ENCODE measurements around the gene SEC61A1.

The SEC61A1 gene

GRCh38 chr3:128021768-128022372 lies 30.4 kb upstream of the SEC61A1 start:
- no peaks in the 10 kb centered on the region for H3K4me1 ChIP-seq (ENCODE audit: control insufficient read depth in 1 of 2, insufficient read depth in 2 of 2, low read length in 2 of 2)
- H3K27me3 ChIP-seq (ENCODE audit: control insufficient read depth in 1 of 2, insufficient read depth in 2 of 2, low read length in 2 of 2) = no peaks in the 10 kb centered on the region
- H3K9ac ChIP-seq (ENCODE audit: low read depth in 1 of 2, low read length in 2 of 2) = no peak overlapping the region
- no peak overlapping the region for H3K27ac ChIP-seq (ENCODE audit: low read depth, low read length)
- no peaks in the 10 kb centered on the region for H3K9me3 ChIP-seq (ENCODE audit: control insufficient read depth in 1 of 2, low read length in 2 of 2)
- H3K4me3 ChIP-seq (ENCODE audit: low read depth in 1 of 2, low read length in 2 of 2) = no peak overlapping the region
- no peaks in the 10 kb centered on the region for H3K36me3 ChIP-seq (ENCODE audit: control insufficient read depth in 1 of 2, insufficient read depth in 2 of 2, low read length in 2 of 2)

GRCh38 chr3:128033102-128033501 lies 19.1 kb upstream of the SEC61A1 start:
- H3K4me3 ChIP-seq (ENCODE audit: low read depth in 1 of 2, low read length in 2 of 2) = no peak overlapping the region

GRCh38 chr3:128036119-128036518 lies 16.1 kb upstream of the SEC61A1 start:
- Histone ChIP-seq H3K9ac (ENCODE audit: low read depth in 1 of 2, low read length in 2 of 2) (no peak overlapping the region), H3K9me3 (ENCODE audit: control insufficient read depth in 1 of 2, low read length in 2 of 2) (no peaks in the 10 kb centered on the region), H3K27ac (ENCODE audit: low read depth, low read length) (no peak overlapping the region), H3K27me3 (ENCODE audit: control insufficient read depth in 1 of 2, insufficient read depth in 2 of 2, low read length in 2 of 2) (peaks cover 0 to 14% of the 10 kb centered on the region in 2 donors), H3K4me1 (ENCODE audit: control insufficient read depth in 1 of 2, insufficient read depth in 2 of 2, low read length in 2 of 2) (no peaks in the 10 kb centered on the region), H3K4me3 (ENCODE audit: low read depth in 1 of 2, low read length in 2 of 2) (no peak overlapping the region), H3K36me3 (ENCODE audit: control insufficient read depth in 1 of 2, insufficient read depth in 2 of 2, low read length in 2 of 2) (no peaks in the 10 kb centered on the region)

More at GRCh38 chr3:128033102-128033501, 19.1 kb upstream of the SEC61A1 start:
- no peak overlapping the region for H3K9ac ChIP-seq (ENCODE audit: low read depth in 1 of 2, low read length in 2 of 2)
- H3K27me3 ChIP-seq (ENCODE audit: control insufficient read depth in 1 of 2, insufficient read depth in 2 of 2, low read length in 2 of 2) = peaks cover 0 to 10% of the 10 kb centered on the region in 2 donors
- H3K36me3 ChIP-seq (ENCODE audit: control insufficient read depth in 1 of 2, insufficient read depth in 2 of 2, low read length in 2 of 2) = no peaks in the 10 kb centered on the region
- no peaks in the 10 kb centered on the region for H3K9me3 ChIP-seq (ENCODE audit: control insufficient read depth in 1 of 2, low read length in 2 of 2)
- no peak overlapping the region for H3K27ac ChIP-seq (ENCODE audit: low read depth, low read length)
- no peaks in the 10 kb centered on the region for H3K4me1 ChIP-seq (ENCODE audit: control insufficient read depth in 1 of 2, insufficient read depth in 2 of 2, low read length in 2 of 2)

- no peaks in the 10 kb centered on the region for H3K4me1 ChIP-seq (ENCODE audit: control insufficient read depth in 1 of 2, insufficient read depth in 2 of 2, low read length in 2 of 2)
These were observed 12.2 kb upstream of the SEC61A1 start for GRCh38 chr3:128040041-128040440.

GRCh38 chr3:128040660-128041059 lies 11.6 kb upstream of the SEC61A1 start:
- H3K36me3 ChIP-seq (ENCODE audit: control insufficient read depth in 1 of 2, insufficient read depth in 2 of 2, low read length in 2 of 2) = no peaks in the 10 kb centered on the region
- no peaks in the 10 kb centered on the region for H3K9me3 ChIP-seq (ENCODE audit: control insufficient read depth in 1 of 2, low read length in 2 of 2)
- H3K27me3 ChIP-seq (ENCODE audit: control insufficient read depth in 1 of 2, insufficient read depth in 2 of 2, low read length in 2 of 2) = peaks cover 0 to 4% of the 10 kb centered on the region in 2 donors
- H3K4me3 ChIP-seq (ENCODE audit: low read depth in 1 of 2, low read length in 2 of 2) = no peak overlapping the region
- H3K9ac ChIP-seq (ENCODE audit: low read depth in 1 of 2, low read length in 2 of 2) = no peak overlapping the region
- H3K27ac ChIP-seq (ENCODE audit: low read depth, low read length) = no peak overlapping the region
- H3K4me1 ChIP-seq (ENCODE audit: control insufficient read depth in 1 of 2, insufficient read depth in 2 of 2, low read length in 2 of 2) = no peaks in the 10 kb centered on the region

More at GRCh38 chr3:128040041-128040440, 12.2 kb upstream of the SEC61A1 start:
- Histone ChIP-seq H3K27me3 (ENCODE audit: control insufficient read depth in 1 of 2, insufficient read depth in 2 of 2, low read length in 2 of 2) (peaks cover 0 to 4% of the 10 kb centered on the region in 2 donors), H3K9ac (ENCODE audit: low read depth in 1 of 2, low read length in 2 of 2) (no peak overlapping the region), H3K27ac (ENCODE audit: low read depth, low read length) (no peak overlapping the region), H3K36me3 (ENCODE audit: control insufficient read depth in 1 of 2, insufficient read depth in 2 of 2, low read length in 2 of 2) (no peaks in the 10 kb centered on the region), H3K4me3 (ENCODE audit: low read depth in 1 of 2, low read length in 2 of 2) (no peak overlapping the region), H3K9me3 (ENCODE audit: control insufficient read depth in 1 of 2, low read length in 2 of 2) (no peaks in the 10 kb centered on the region)

GRCh38 chr3:128041344-128041743 lies 10.9 kb upstream of the SEC61A1 start:
- Histone ChIP-seq H3K4me1 (ENCODE audit: control insufficient read depth in 1 of 2, insufficient read depth in 2 of 2, low read length in 2 of 2) (no peaks in the 10 kb centered on the region), H3K36me3 (ENCODE audit: control insufficient read depth in 1 of 2, insufficient read depth in 2 of 2, low read length in 2 of 2) (no peaks in the 10 kb centered on the region), H3K27ac (ENCODE audit: low read depth, low read length) (no peak overlapping the region), H3K9me3 (ENCODE audit: control insufficient read depth in 1 of 2, low read length in 2 of 2) (no peaks in the 10 kb centered on the region), H3K27me3 (ENCODE audit: control insufficient read depth in 1 of 2, insufficient read depth in 2 of 2, low read length in 2 of 2) (peaks cover 0 to 4% of the 10 kb centered on the region in 2 donors), H3K4me3 (ENCODE audit: low read depth in 1 of 2, low read length in 2 of 2) (no peak overlapping the region), H3K9ac (ENCODE audit: low read depth in 1 of 2, low read length in 2 of 2) (no peak overlapping the region)

- peaks cover 30 to 31% of the 10 kb centered on the region in 2 donors for H3K4me1 ChIP-seq (ENCODE audit: control insufficient read depth in 1 of 2, insufficient read depth in 2 of 2, low read length in 2 of 2)
- no peaks in the 10 kb centered on the region for H3K9me3 ChIP-seq (ENCODE audit: control insufficient read depth in 1 of 2, low read length in 2 of 2)
- H3K27me3 ChIP-seq (ENCODE audit: control insufficient read depth in 1 of 2, insufficient read depth in 2 of 2, low read length in 2 of 2) = no peaks in the 10 kb centered on the region
- H3K9ac ChIP-seq (ENCODE audit: low read depth in 1 of 2, low read length in 2 of 2) = no peak overlapping the region
- no peak overlapping the region for H3K4me3 ChIP-seq (ENCODE audit: low read depth in 1 of 2, low read length in 2 of 2)
- peaks cover 5 to 11% of the 10 kb centered on the region in 2 donors for H3K36me3 ChIP-seq (ENCODE audit: control insufficient read depth in 1 of 2, insufficient read depth in 2 of 2, low read length in 2 of 2)
- H3K27ac ChIP-seq (ENCODE audit: low read depth, low read length) = no peak overlapping the region
These were observed 1.6 kb upstream of the SEC61A1 start for GRCh38 chr3:128050597-128050996.

- H3K4me3 ChIP-seq (ENCODE audit: low read depth in 1 of 2, low read length in 2 of 2) = peak overlapping the region; percentile 94 to 96
- H3K27me3 ChIP-seq (ENCODE audit: control insufficient read depth in 1 of 2, insufficient read depth in 2 of 2, low read length in 2 of 2) = no peaks in the 10 kb centered on the region
- H3K27ac ChIP-seq (ENCODE audit: low read depth, low read length) = peak overlapping the region; percentile 70
- peaks cover 9 to 20% of the 10 kb centered on the region in 2 donors for H3K36me3 ChIP-seq (ENCODE audit: control insufficient read depth in 1 of 2, insufficient read depth in 2 of 2, low read length in 2 of 2)
- no peaks in the 10 kb centered on the region for H3K9me3 ChIP-seq (ENCODE audit: control insufficient read depth in 1 of 2, low read length in 2 of 2)
- H3K9ac ChIP-seq (ENCODE audit: low read depth in 1 of 2, low read length in 2 of 2) = peak overlapping the region; percentile 91 to 92
- peaks cover 32 to 34% of the 10 kb centered on the region in 2 donors for H3K4me1 ChIP-seq (ENCODE audit: control insufficient read depth in 1 of 2, insufficient read depth in 2 of 2, low read length in 2 of 2)
These were observed 789 bp upstream of the SEC61A1 start for GRCh38 chr3:128051459-128051836.

- Histone ChIP-seq H3K9ac (ENCODE audit: low read depth in 1 of 2, low read length in 2 of 2) (peak overlapping the region; percentile 82 to 89), H3K4me3 (ENCODE audit: low read depth in 1 of 2, low read length in 2 of 2) (peak overlapping the region; percentile 86 to 95), H3K36me3 (ENCODE audit: control insufficient read depth in 1 of 2, insufficient read depth in 2 of 2, low read length in 2 of 2) (peaks cover 11 to 28% of the 10 kb centered on the region in 2 donors), H3K9me3 (ENCODE audit: control insufficient read depth in 1 of 2, low read length in 2 of 2) (no peaks in the 10 kb centered on the region), H3K27ac (ENCODE audit: low read depth, low read length) (peak overlapping the region; percentile 91), H3K27me3 (ENCODE audit: control insufficient read depth in 1 of 2, insufficient read depth in 2 of 2, low read length in 2 of 2) (no peaks in the 10 kb centered on the region), H3K4me1 (ENCODE audit: control insufficient read depth in 1 of 2, insufficient read depth in 2 of 2, low read length in 2 of 2) (peaks cover 32 to 34% of the 10 kb centered on the region in 2 donors)
These were observed 536 bp downstream of the SEC61A1 start for GRCh38 chr3:128052595-128053351.

- Histone ChIP-seq H3K4me3 (ENCODE audit: low read depth in 1 of 2, low read length in 2 of 2) (peak overlapping the region; percentile 86 to 95), H3K9me3 (ENCODE audit: control insufficient read depth in 1 of 2, low read length in 2 of 2) (no peaks in the 10 kb centered on the region), H3K4me1 (ENCODE audit: control insufficient read depth in 1 of 2, insufficient read depth in 2 of 2, low read length in 2 of 2) (peaks cover 32 to 34% of the 10 kb centered on the region in 2 donors), H3K27ac (ENCODE audit: low read depth, low read length) (no peak overlapping the region), H3K9ac (ENCODE audit: low read depth in 1 of 2, low read length in 2 of 2) (peak overlapping the region; percentile 82 to 89), H3K27me3 (ENCODE audit: control insufficient read depth in 1 of 2, insufficient read depth in 2 of 2, low read length in 2 of 2) (no peaks in the 10 kb centered on the region), H3K36me3 (ENCODE audit: control insufficient read depth in 1 of 2, insufficient read depth in 2 of 2, low read length in 2 of 2) (peaks cover 11 to 34% of the 10 kb centered on the region in 2 donors)
These were observed 1.4 kb downstream of the SEC61A1 start for GRCh38 chr3:128053614-128054013.

All from duodenal mucosa (tissue), 2 donors.